Measurements from ENCODE around the gene DNAJB2. TPM values are rescaled to one million over a fixed set of nuclear protein-coding genes. Genes with fewer than 3 reads are reported as not detected.
A peak's percentile ranks its signal among the peaks of the same experiment; 100 is the strongest.

The DNAJB2 gene
- total and polyA plus RNA-seq, 2 of the 8 experiments (the other 6 are each of a cell fraction or from before 2014, with no cell fraction given): 21.0 to 26.3 TPM

DNA sequence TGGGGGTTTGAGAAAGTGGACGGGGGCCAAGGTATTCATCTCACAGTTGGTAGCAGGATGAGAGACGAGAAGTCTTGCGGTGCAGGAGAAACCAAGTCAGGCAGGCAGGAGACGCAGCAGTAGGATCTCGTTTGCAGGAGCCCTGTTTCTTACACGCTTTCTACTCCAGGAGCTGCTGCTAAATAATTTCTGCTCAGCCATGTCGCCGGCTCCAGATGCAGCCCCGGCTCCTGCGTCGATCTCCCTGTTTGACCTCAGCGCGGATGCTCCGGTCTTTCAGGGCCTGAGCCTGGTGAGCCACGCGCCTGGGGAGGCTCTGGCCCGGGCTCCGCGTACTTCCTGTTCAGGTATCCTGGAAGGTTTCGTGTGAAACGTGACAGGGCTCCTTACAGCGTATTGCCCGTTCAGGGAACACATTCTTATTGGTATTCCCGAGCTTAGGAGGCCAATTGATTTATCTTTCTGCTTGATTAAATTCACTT, 49.1 kb upstream of the DNAJB2 start:
- POLR2A ChIA-PET (ENCODE audit: partially characterized antibody): interaction anchor here (0.7 to 4.6 kb wide), 16 partner anchors 8 to 78 kb away, joined by 3 to 57 read pairs (median 6); partner anchors contain the start of genes ABCB6, CNPPD1, GLB1L and STK16
- WGBS, 2 experiments (ENCODE audit: extremely low coverage in 1 of 2, insufficient coverage in 1 of 2, insufficient read length in 1 of 2, insufficient replicate concordance in 2 of 2, low coverage in 1 of 2, low lambda C conversion rate in 2 of 2, missing lambda C conversion rate in 1 of 2): 4% methylated on average over 24 of the region's 24 CpGs; no CpG with 5 or more reads in 1 of the 2 experiments
- FAIRE-seq: no peak
- TF ChIP-seq SAP30 (IDR thresholded peaks at IDR 0.05; ENCODE audit: insufficient read depth, insufficient replicate concordance, low read length): peak; percentile 76
- peak in 1 of 2 experiments; percentile 26; a peak in 1 of 4 replicates for TF ChIP-seq SIN3A (conservative IDR thresholded peaks at IDR 0.05 in 1 of 2, IDR thresholded peaks at IDR 0.05 in 1 of 2; ENCODE audit: low read depth in 1 of 2, low read length in 2 of 2)
- TF ChIP-seq MAFK (IDR thresholded peaks at IDR 0.05; ENCODE audit: low read depth, low read length): no peak

More for the DNA sequence above, 49.1 kb upstream of the DNAJB2 start:
- H2BK20ac ChIP-seq (ENCODE audit: low read length): no peak overlapping the region
- peak overlapping the region; percentile 88; the same call in 1 of the 2 replicates for H4K8ac ChIP-seq (ENCODE audit: extremely low read depth, insufficient read depth, low read length)
- H3K79me1 ChIP-seq (ENCODE audit: low read depth, low read length): no peaks in the 10 kb centered on the region; the same call in 1 of the 2 replicates
- no peaks in the 10 kb centered on the region for H4K20me1 ChIP-seq (replicated peaks in 1 of 2; ENCODE audit: control insufficient read depth in 1 of 2, insufficient read depth in 2 of 2, low read length in 2 of 2)
- peaks cover 0 to 12% of the 10 kb centered on the region in 2 experiments; a peak in 2 of 4 replicates for H3K79me2 ChIP-seq (ENCODE audit: control insufficient read depth in 1 of 2, insufficient read depth in 2 of 2, low read length in 2 of 2)
- H3K4ac ChIP-seq (replicated peaks; ENCODE audit: insufficient read length, low read depth, low read length): no peak overlapping the region
- CTCF ChIA-PET (ENCODE audit: partially characterized antibody): interaction anchor here (0.8 to 4.9 kb wide), 8 partner anchors 15 to 123 kb away, joined by 3 to 23 read pairs (median 4); partner anchors contain the start of genes GLB1L and STK16
- no peak overlapping the region for H2BK120ac ChIP-seq (replicated peaks; ENCODE audit: low read depth, low read length)
- peaks cover 7% of the 10 kb centered on the region; the same call in 1 of the 2 replicates for H3K23me2 ChIP-seq (ENCODE audit: low read depth, low read length)
- H2AFZ ChIP-seq (ENCODE audit: low read length): no peak overlapping the region
- peaks cover 24 to 48% (median 37%) of the 10 kb centered on the region in 4 experiments for H3K36me3 ChIP-seq (ENCODE audit: control insufficient read depth in 2 of 4, insufficient read depth in 4 of 4, low read length in 3 of 4)
- no peak overlapping the region for H4K91ac ChIP-seq (replicated peaks; ENCODE audit: insufficient read length, low read length)
- peak overlapping the region; percentile 88 to 91 for H3K4me2 ChIP-seq (ENCODE audit: insufficient read depth in 1 of 2, low read depth in 2 of 2, low read length in 2 of 2)
- no peaks in the 10 kb centered on the region for H3K9me3 ChIP-seq (ENCODE audit: insufficient read depth in 2 of 2, low read depth in 1 of 2, low read length in 1 of 2)
- peak overlapping the region; percentile 82 to 96 (median 86) for H3K9ac ChIP-seq (replicated peaks in 1 of 4; ENCODE audit: extremely low read depth in 1 of 4, low read depth in 3 of 4, low read length in 3 of 4)
- H3K18ac ChIP-seq (ENCODE audit: extremely low read depth, low read length): peak overlapping the region; percentile 26; the same call in 1 of the 2 replicates
- H3K4me3 ChIP-seq (ENCODE audit: extremely low read depth in 1 of 4, insufficient read depth in 2 of 4, low read depth in 3 of 4, low read length in 4 of 4): peak overlapping the region; percentile 82 to 97 (median 92)
- peak overlapping the region; percentile 1 for H3K56ac ChIP-seq (replicated peaks; ENCODE audit: insufficient read length, low read depth, low read length)
- peak overlapping the region; percentile 41; the same call in 1 of the 2 replicates for H2BK5ac ChIP-seq (ENCODE audit: low read depth, low read length)
- no peak overlapping the region for H2AK5ac ChIP-seq (ENCODE audit: low read depth, low read length)
- H3K27ac ChIP-seq (ENCODE audit: low read depth, low read length): peak overlapping the region; percentile 65; the same call in 1 of the 2 replicates
- peaks cover 0 to 6% (median 3%) of the 10 kb centered on the region in 4 experiments; a peak in 5 of 7 replicates for H3K4me1 ChIP-seq (replicated peaks in 1 of 4; ENCODE audit: control insufficient read depth in 3 of 4, insufficient read depth in 4 of 4, low read length in 3 of 4)
- no peaks in the 10 kb centered on the region for H3K27me3 ChIP-seq (replicated peaks in 1 of 4; ENCODE audit: control insufficient read depth in 3 of 4, extremely low read depth in 1 of 4, insufficient read depth in 3 of 4, low read length in 3 of 4)
- H4K5ac ChIP-seq (ENCODE audit: insufficient read length, low read depth, low read length): peak overlapping the region; percentile 39
- no peak overlapping the region for H2BK15ac ChIP-seq (ENCODE audit: low read length)
- H2BK12ac ChIP-seq (ENCODE audit: low read depth, low read length): peak overlapping the region; percentile 2; the same call in 1 of the 2 replicates
- no peak overlapping the region for H3K14ac ChIP-seq (ENCODE audit: insufficient read length)
- no peak overlapping the region for H3K23ac ChIP-seq (ENCODE audit: insufficient read length)
- DNase-seq (ENCODE audit: low read depth in 1 of 2, low spot score in 2 of 2): peak in 1 of 2 experiments; percentile 56

Measured in H1 (cell line).